CD14-positive monocyte (primary cell): ENCODE data around the gene ZNF700. TPM values are rescaled to one million over a fixed set of nuclear protein-coding genes. Genes with fewer than 3 reads are reported as not detected.
"Not testable (repeated sequence)": the region's sequence is repeated elsewhere in the genome, so short reads cannot be mapped to it uniquely, and the experiment has no call there.

ENCODE experiments used
- DNase-seq, 3 donors: peaks; one replicate each; pipeline ENCODE4 v3.0.0-alpha.2; 2011 to 2022
- H2AFZ ChIP-seq: 2 replicates; pipeline ENCODE4 v1.6.0; 2012; ENCODE audit warnings: mild to moderate bottlenecking, low read depth, low read length, inconsistent platforms; ENCODE audit not compliant: insufficient read depth, poor library complexity, severe bottlenecking
- H3K27ac ChIP-seq, 2 donors: 1 replicate in 1 of 2; 2 replicates in 1 of 2; pipeline ENCODE4 v1.5.1; 2012 to 2013; ENCODE audit warnings: low read length in 2 of 2, control low read depth in 1 of 2, inconsistent platforms in 1 of 2, low read depth in 1 of 2, mild to moderate bottlenecking in 1 of 2
- H3K27me3 ChIP-seq, 2 donors: one replicate each; pipeline versions ENCODE4 v1.6.0 to v1.6.1; 2011 to 2013; ENCODE audit warnings: low read length in 2 of 2; ENCODE audit not compliant: control insufficient read depth in 2 of 2, insufficient read depth in 2 of 2
- H3K36me3 ChIP-seq, 2 donors: replicated peaks in 1 of 2; 1 replicate in 1 of 2; 2 replicates in 1 of 2; pipeline versions ENCODE4 v1.5.1 to v1.6.1; 2012 to 2013; ENCODE audit warnings: low read length in 2 of 2, control low read depth in 1 of 2, inconsistent platforms in 1 of 2, mild to moderate bottlenecking in 1 of 2; ENCODE audit not compliant: insufficient read depth in 2 of 2, control insufficient read depth in 1 of 2
- H3K4me1 ChIP-seq, 2 donors: 1 replicate in 1 of 2; 2 replicates in 1 of 2; pipeline versions ENCODE4 v1.5.1 to v1.6.1; 2012 to 2013; ENCODE audit warnings: low read length in 2 of 2, control low read depth in 1 of 2, inconsistent platforms in 1 of 2, mild to moderate bottlenecking in 1 of 2, moderate library complexity in 1 of 2; ENCODE audit not compliant: insufficient read depth in 2 of 2, control insufficient read depth in 1 of 2
- H3K4me2 ChIP-seq: replicated peaks from 2 replicates; pipeline ENCODE3; 2012; ENCODE audit warnings: low read length, moderate library complexity, mild to moderate bottlenecking; ENCODE audit not compliant: poor library complexity, severe bottlenecking; ENCODE audit errors: extremely low read depth
- H3K4me3 ChIP-seq, 3 experiments: fragments of 200-600 bp in 1 of 3; sonication (generic) in 1 of 3; replicated peaks in 1 of 3; 1 replicate in 2 of 3; 2 replicates in 1 of 3; pipeline ENCODE4 v1.5.1; 2011 to 2013; ENCODE audit warnings: low read length in 3 of 3, mild to moderate bottlenecking in 3 of 3, control low read depth in 2 of 3, low read depth in 2 of 3, inconsistent platforms in 1 of 3, moderate library complexity in 1 of 3
- H3K79me2 ChIP-seq: 2 replicates; pipeline ENCODE4 v1.6.0; 2012; ENCODE audit warnings: mild to moderate bottlenecking, control low read depth, inconsistent platforms, low read length, moderate library complexity; ENCODE audit not compliant: insufficient read depth
- H3K9ac ChIP-seq: 2 replicates; pipeline ENCODE4 v1.6.0; 2017; ENCODE audit warnings: low read length, mild to moderate bottlenecking; ENCODE audit not compliant: insufficient read depth, poor library complexity, severe bottlenecking
- H3K9me3 ChIP-seq, 2 donors: replicated peaks in 1 of 2; 1 replicate in 1 of 2; 2 replicates in 1 of 2; pipeline versions ENCODE4 v1.5.1 to v1.6.1; 2012 to 2013; ENCODE audit warnings: low read length in 2 of 2, control low read depth in 1 of 2; ENCODE audit not compliant: control insufficient read depth in 1 of 2, insufficient read depth in 1 of 2
- H4K20me1 ChIP-seq: 2 replicates; pipeline ENCODE4 v1.6.0; 2012; ENCODE audit warnings: mild to moderate bottlenecking, low read length, control low read depth, moderate library complexity; ENCODE audit not compliant: insufficient read depth
- H3K27ac Mint-ChIP-seq, 7 donors: one replicate each; pipeline ENCODE4 v1.8.0; 2020; ENCODE audit warnings: mild to moderate bottlenecking in 7 of 7, mixed read lengths in 7 of 7, moderate library complexity in 6 of 7, inconsistent platforms in 2 of 7
- H3K27me3 Mint-ChIP-seq, 3 donors: one replicate each; pipeline ENCODE4 v1.8.0; 2021 to 2022; ENCODE audit warnings: low read depth in 3 of 3, mild to moderate bottlenecking in 3 of 3, mixed read lengths in 3 of 3, moderate library complexity in 3 of 3, inconsistent platforms in 1 of 3
- H3K36me3 Mint-ChIP-seq, 2 donors: one replicate each; pipeline ENCODE4 v1.8.0; 2020; ENCODE audit warnings: mixed read lengths in 2 of 2, inconsistent platforms in 1 of 2, mild to moderate bottlenecking in 1 of 2
- H3K4me1 Mint-ChIP-seq: one replicate; pipeline ENCODE4 v1.8.0; 2020; ENCODE audit warnings: mild to moderate bottlenecking, mixed read lengths
- H3K4me3 Mint-ChIP-seq, 2 donors: one replicate each; pipeline ENCODE4 v1.8.0; 2020; ENCODE audit warnings: mild to moderate bottlenecking in 2 of 2, mixed read lengths in 2 of 2, moderate library complexity in 1 of 2
- H3K9me3 Mint-ChIP-seq, 7 donors: one replicate each; pipeline ENCODE4 v1.8.0; 2020 to 2022; ENCODE audit warnings: mixed read lengths in 7 of 7, mild to moderate bottlenecking in 6 of 7, moderate library complexity in 6 of 7, inconsistent platforms in 2 of 7
- CTCF ChIP-seq: fragments of 200-600 bp; IDR thresholded peaks from one replicate; pipeline ENCODE4 v1.8.0; 2022; ENCODE audit warnings: antibody characterized with exemption, mild to moderate bottlenecking
- WGBS: methylation state at CpG from one replicate; pipeline ENCODE4 v1.1.5; 2013; ENCODE audit warnings: missing lambda C conversion rate; ENCODE audit not compliant: insufficient coverage; 5-methylcytosine and 5-hydroxymethylcytosine counted together
- intact Hi-C, 2 donors: fragments of 100-400 bp; cut with micrococcal nuclease; formaldehyde crosslinking; loops; one replicate each; pipeline versions ENCODE4 v1.15.0 to v1.15.1; 2023
- polyA minus RNA-seq: library from RNA; depleted of rRNA, polyadenylated mRNA; stranded (reverse); fragments of >200 nt; gene quantifications from 2 replicates; pipeline ENCODE4 v1.2.3, GENCODE V29; 2012
- polyA plus RNA-seq, 3 donors: library from polyadenylated mRNA; depleted of rRNA in 1 of 3; unstranded in 2 of 3; stranded (reverse) in 1 of 3; fragments of 300-500 nt in 2 of 3; fragments of >200 nt in 1 of 3; fragmentation: Illumina TruSeq in 2 of 3; gene quantifications; 1 replicate in 2 of 3; 2 replicates in 1 of 3; pipeline ENCODE4 v1.2.3, GENCODE V29; 2012 to 2021
- total RNA-seq, 12 experiments: library from RNA in 1 of 12; stranded (reverse) in 1 of 12; fragments of 120-200 nt in 1 of 12; gene quantifications; one replicate each; pipeline ENCODE4 v1.2.4 and lab custom pipeline; 2013 to 2026; ENCODE audit warnings: mixed read lengths in 6 of 12, inconsistent platforms in 1 of 12

ZNF700 gene
- total RNA-seq (2013): 15.4 TPM
- 10 to 100 TPM in 1 of 3 donors, 1 to 10 TPM in 2; 1.1 to 18.3 (median 1.2) TPM for polyA plus RNA-seq
- 3.1 and 3.5 TPM in 2 replicates for polyA minus RNA-seq
- total RNA-seq (lab: John Stamatoyannopoulos, UW): 2.0 to 25.5 (median 18.5) reads per million in 11 experiments

- H3K4me1 ChIP-seq: peaks cover 26 to 37% of the 10 kb centered on the region in 2 donors
- H3K79me2 ChIP-seq: peaks cover 50% of the 10 kb centered on the region
- H3K27me3 ChIP-seq: no peaks in the 10 kb centered on the region
- H3K4me2 ChIP-seq: peak within 1 kb of the TSS; percentile 92
- under 1% methylated on average over 50 of the region's 53 CpGs for WGBS
- intact Hi-C loops: loop anchor here (1.0 to 10.0 kb wide), 7 partner anchors 40 to 217 kb away; partner anchors contain the start of genes ZNF763 (in 2 of the 2), ZNF20 (in 1 of the 2) and ZNF844 (in 1 of the 2)
- peak within 1 kb of the TSS; percentile 84 for H3K9ac ChIP-seq
- H3K36me3 ChIP-seq: peaks cover 0 to 22% of the 10 kb centered on the region in 2 donors
- Mint-ChIP-seq H3K4me3 (peak within 1 kb of the TSS; percentile 95 to 96), H3K36me3 (peaks cover 8 to 14% of the 10 kb centered on the region in 2 donors), H3K27me3 (no peaks in the 10 kb centered on the region), H3K4me1 (peaks cover 30% of the 10 kb centered on the region), H3K9me3 (peaks cover 7 to 24% (median 15%) of the 10 kb centered on the region in 7 donors), H3K27ac (peak within 1 kb of the TSS; percentile 91 to 99 (median 97))
- H3K9me3 ChIP-seq: peaks cover 11 to 22% of the 10 kb centered on the region in 2 donors
- H3K27ac ChIP-seq: peak within 1 kb of the TSS; percentile 93 to 95
- peak within 1 kb of the TSS; percentile 83 to 97 (median 91) for H3K4me3 ChIP-seq
- H4K20me1 ChIP-seq: no peaks in the 10 kb centered on the region
- peak within 1 kb of the TSS; percentile 97 for H2AFZ ChIP-seq
- TF ChIP-seq CTCF: no peak
- peak; percentile 81 to 86 (median 81) for DNase-seq
Observed at GRCh38 chr19:11924886-11925650, at the start of gene ZNF700. Gene ZNF700, plus strand, starts transcription at chr19:11925107. Its CDS starts 104 bp downstream, at chr19:11925211.

DNA sequence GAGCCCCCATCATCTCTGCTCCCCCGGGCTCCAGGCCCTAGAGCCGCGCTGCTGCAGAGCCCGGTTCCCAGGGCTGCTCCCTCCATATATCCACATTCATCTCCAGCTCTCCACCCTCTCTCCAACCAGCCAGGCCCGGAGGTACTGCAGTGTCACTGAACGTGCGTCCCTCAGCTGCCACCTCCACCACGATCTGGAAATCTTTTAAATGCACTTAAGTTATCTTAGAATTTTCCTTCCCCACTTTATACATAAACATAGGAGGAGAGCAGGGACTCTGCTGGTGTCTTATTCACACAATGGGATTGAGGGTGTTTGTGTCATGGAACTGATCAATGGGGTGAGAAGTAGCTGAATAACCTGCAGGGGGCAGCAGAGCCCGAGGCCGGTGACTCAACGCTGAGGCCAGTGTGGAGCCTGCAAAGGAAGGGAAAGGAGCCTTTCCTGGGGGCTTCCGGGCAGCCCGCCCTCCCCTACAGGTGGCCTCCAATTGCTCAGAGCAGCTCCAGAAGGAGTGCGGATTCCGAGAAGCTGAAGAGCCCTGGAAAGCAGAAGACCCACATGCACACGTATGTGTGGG, 45.1 kb upstream of the ZNF700 start:
- H2AFZ ChIP-seq, H4K20me1 ChIP-seq, H3K4me1 Mint-ChIP-seq, H3K9ac ChIP-seq, H3K4me2 ChIP-seq, H3K27me3 Mint-ChIP-seq, H3K4me3 ChIP-seq, H3K27ac ChIP-seq, H3K36me3 ChIP-seq, H3K27me3 ChIP-seq, H3K36me3 Mint-ChIP-seq, H3K4me1 ChIP-seq, H3K4me3 Mint-ChIP-seq, H3K79me2 ChIP-seq: not testable (repeated sequence)
- DNase-seq: peak in 2 of 3 donors; percentile 10 to 11
- peak overlapping the region in 2 of 7 donors; percentile 31 to 58 for H3K27ac Mint-ChIP-seq
- WGBS: 64% methylated on average over 10 of the region's 16 CpGs
- intact Hi-C loops: loop anchor here (2.0 to 5.0 kb wide), 2 partner anchors 82 to 263 kb away; partner anchors contain the start of gene ZNF491 (in 1 of the 2)
- peak; percentile 44 for TF ChIP-seq CTCF
- H3K9me3 Mint-ChIP-seq: peaks cover 14 to 33% (median 25%) of the 10 kb centered on the region in 7 donors
- peaks cover 10 to 22% of the 10 kb centered on the region in 2 donors for H3K9me3 ChIP-seq
